Pons (tissue), 1 donor: ENCODE measurements around the gene SAMD11.
"Not testable (repeated sequence)": the region's sequence is repeated elsewhere in the genome, so short reads cannot be mapped to it uniquely, and the experiment has no call there.

Experiments
- DNase-seq: peaks from one replicate; pipeline ENCODE4 v3.0.0-alpha.2; 2016; ENCODE audit warnings: low spot score

SAMD11 gene

DNA sequence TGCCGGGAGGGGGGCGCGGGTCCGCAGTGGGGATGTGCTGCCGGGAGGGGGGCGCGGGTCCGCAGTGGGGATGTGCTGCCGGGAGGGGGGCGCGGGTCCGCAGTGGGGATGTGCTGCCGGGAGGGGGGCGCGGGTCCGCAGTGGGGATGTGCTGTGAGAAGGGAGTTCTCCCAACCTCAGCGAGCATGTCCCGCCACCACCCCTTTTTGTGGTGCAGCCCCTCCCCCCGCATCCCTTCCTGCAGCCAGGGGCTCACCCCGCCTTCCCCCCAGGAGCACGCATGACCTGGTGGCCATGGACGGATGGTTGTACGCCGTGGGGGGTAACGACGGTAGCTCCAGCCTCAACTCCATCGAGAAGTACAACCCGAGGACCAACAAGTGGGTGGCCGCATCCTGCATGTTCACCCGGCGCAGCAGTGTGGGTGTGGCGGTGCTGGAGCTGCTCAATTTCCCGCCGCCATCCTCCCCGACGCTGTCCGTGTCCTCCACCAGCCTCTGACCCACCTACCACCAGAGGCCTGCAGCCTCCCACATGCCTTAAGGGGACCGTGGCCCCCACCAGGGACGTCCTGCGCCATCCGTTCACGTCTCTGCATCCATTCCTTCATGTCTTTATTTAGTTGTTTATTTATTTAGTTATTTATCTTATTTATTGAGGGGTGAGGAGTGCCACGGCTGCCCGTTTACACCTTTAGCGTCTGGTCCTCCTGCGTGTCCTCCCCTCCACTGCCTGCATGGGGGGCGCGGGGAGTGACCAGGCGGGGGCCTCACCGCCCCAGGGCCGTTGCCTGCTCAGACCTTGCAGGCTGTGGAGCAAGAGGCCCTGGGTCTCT, 41.2 kb downstream of the SAMD11 start:
- DNase-seq = no peak

- DNase-seq = no peak
These were observed 41.9 kb downstream of the SAMD11 start for GRCh38 chr1:965526-966134.

DNA sequence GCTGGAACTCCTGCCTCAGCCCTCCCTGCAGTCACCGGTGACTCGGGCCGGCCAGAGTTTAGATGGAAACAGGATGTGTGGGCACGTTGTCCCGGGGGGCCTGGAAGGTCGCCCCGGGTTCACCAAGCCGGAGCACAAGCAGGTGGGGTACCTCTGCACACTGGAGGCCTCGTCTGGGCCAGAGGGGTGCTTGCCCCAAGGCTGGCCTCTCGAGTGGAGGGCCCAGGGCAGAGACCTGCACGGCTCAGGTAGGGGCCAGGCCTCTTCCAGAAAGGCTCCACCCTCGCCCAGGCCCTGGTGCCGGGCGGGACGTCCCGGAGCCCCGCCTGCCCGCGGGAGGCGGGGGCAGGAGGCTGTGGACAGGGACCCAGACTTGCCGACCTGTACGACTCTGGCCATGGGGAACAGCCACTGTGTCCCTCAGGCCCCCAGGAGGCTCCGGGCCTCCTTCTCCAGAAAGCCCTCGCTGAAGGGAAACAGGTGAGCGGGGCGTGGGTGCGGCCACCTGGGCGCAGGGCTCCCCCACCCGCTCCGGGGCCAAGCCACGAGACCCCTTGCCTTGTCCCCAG, 42.5 kb downstream of the SAMD11 start, which contains the start of gene PLEKHN1:
PLEKHN1 (plus strand) TSS at position 348 of the 569 bp plus-strand sequence; CDS start at position 398, 50 bp downstream.
- no peak for DNase-seq

DNA sequence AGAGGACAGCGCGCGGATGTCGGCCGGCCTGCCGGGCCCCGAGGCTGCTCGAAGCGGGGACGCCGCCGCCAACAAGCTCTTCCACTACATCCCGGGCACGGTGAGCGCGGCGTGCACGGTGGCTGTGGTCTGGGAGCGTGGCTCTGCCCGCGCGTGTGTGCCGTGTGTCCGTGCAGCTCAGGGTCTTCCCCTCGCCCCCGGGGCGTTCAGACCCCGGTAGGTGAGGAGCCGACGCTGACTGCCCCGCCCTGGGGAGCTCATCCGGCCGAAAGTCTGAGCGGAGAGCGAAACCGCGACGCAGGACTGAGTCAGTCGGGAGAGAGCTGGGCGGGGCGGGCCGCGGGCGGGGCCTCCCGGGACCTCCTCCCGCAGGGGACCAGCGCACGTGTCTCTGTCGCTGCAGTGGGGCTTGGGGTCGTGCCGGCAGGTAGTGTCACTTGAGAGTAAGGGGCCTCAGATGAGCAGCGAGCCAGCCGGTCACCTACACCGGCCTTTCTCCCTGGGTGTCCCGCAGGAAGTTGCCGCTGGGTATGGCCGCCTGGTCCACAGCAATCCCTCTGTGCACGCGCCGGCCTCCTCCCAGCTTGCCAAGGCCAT, 43.1 kb downstream of the SAMD11 start:
- no peak for DNase-seq

DNA sequence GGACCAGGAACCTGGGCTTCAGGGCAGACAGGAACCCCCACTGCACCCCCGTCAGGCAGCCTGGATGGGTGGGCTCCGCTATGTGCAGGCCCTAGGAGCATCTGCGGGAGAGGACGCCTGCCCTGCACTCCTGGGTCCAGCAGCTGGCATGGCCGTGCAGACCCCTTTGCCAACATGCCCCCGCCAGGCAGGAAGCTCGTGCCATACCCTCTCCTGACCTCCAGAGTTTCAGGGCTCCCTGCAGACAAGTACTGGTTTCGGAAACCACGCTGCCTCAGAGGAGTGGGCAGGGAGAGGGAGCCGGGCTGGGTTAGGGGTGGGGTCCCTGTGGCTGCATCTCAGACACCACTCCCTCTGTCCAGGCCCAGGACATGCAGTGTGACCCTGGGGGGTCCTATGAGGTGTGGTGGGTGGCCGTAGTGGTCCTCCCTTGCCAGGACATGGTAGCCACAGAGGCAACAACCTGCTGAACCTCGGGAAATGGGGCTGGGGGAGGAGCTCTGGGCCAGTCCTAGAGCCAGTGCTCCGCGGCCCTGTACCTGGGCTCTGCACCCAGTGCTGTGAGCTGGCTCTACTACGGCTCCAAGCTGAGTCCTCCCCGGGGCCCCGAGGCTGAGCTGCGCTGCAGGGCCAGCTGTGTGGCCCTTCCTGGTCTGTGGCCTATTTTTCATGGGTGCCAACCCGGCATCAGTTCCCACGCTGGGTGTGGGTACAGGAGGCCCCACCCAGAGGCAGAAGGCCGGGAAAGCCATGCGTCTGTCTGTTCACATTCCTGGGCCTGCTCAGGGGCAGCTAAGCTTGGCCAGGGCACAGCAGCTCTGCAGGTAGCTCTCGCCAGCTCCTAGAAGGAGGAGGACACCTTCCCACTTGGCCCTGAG, 44.0 kb downstream of the SAMD11 start:
- DNase-seq = no peak

GRCh38 chr1:969260-969855, 45.6 kb downstream of the SAMD11 start:
- no peak for DNase-seq

GRCh38 chr1:970242-970972, 46.7 kb downstream of the SAMD11 start:
- no peak for DNase-seq

GRCh38 chr1:970973-971730, 47.4 kb downstream of the SAMD11 start:
- no peak for DNase-seq

- DNase-seq = no peak
These were observed 48.2 kb downstream of the SAMD11 start for GRCh38 chr1:971751-972506.

DNA sequence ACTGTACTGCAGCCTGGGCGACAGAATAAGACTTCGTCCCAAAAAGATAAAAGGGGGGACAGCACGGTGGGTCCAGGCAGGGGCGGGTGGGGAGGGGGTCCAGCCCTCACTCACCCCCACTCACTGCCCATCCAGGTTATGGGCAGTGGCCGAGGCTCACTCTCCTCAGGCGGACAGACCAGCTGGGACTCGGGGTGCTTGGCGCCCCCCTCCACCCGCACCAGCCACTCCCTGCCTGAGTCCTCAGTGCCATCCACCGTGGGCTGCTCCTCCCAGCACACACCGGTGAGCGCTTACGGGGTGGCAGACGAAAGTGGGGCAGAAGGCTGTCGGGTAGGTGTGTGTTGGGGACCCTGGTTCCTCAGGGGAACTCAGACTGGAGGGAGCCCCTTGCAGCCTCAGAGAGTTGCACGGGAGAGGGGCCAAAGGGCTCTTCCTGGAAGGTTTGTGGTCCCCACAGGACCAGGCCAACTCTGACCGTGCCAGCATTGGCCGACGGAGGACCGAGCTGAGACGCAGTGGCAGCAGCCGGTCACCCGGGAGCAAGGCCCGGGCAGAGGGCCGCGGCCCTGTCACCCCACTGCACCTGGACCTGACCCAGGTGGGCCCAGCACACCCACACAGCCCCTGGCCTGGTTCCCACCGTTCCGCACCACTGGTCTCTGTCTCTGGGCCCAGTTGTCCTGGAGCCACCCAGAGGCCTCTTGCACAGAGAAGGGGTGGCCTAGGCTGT, 49.2 kb downstream of the SAMD11 start:
- no peak for DNase-seq

DNA sequence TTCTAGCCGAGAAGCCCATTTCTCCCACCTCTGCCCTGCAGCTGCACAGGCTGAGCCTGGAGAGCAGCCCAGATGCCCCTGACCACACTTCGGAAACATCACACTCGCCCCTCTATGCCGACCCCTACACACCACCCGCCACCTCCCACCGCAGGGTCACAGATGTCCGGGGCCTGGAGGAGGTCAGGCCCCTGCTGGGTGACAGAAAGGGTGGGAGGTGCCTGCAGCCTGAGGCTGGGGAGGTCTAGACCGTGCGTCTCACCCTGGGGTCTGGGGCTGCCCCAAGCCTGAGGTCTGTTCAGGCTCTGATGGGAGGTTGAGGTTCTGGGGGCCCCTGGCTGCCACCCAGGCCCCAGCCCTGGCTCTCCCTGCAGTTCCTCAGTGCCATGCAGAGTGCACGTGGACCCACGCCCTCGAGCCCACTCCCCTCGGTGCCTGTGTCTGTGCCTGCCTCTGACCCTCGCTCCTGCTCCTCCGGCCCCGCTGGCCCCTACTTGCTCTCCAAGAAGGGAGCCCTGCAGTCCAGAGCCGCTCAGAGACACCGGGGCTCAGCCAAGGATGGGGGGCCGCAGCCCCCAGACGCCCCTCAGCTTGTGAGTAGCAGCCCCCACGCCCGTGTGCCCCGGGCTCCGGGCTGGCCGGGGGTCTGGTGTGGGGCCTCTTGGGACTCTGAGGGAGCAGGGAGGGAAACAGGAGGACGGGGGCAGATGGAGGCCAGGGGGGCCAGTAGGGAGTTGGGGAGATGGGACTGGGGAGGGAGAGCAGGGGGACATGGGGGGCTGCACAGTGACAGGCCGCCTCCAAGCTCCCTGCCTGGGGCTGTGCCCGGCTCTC, 50.0 kb downstream of the SAMD11 start:
- no peak for DNase-seq

- DNase-seq = no peak
These were observed 50.5 kb downstream of the SAMD11 start for GRCh38 chr1:974293-974640.

- no peak for DNase-seq
These were observed 51.1 kb downstream of the SAMD11 start for GRCh38 chr1:974687-975328.

- no peak for DNase-seq
These were observed 51.6 kb downstream of the SAMD11 start for GRCh38 chr1:975365-975764.

DNA sequence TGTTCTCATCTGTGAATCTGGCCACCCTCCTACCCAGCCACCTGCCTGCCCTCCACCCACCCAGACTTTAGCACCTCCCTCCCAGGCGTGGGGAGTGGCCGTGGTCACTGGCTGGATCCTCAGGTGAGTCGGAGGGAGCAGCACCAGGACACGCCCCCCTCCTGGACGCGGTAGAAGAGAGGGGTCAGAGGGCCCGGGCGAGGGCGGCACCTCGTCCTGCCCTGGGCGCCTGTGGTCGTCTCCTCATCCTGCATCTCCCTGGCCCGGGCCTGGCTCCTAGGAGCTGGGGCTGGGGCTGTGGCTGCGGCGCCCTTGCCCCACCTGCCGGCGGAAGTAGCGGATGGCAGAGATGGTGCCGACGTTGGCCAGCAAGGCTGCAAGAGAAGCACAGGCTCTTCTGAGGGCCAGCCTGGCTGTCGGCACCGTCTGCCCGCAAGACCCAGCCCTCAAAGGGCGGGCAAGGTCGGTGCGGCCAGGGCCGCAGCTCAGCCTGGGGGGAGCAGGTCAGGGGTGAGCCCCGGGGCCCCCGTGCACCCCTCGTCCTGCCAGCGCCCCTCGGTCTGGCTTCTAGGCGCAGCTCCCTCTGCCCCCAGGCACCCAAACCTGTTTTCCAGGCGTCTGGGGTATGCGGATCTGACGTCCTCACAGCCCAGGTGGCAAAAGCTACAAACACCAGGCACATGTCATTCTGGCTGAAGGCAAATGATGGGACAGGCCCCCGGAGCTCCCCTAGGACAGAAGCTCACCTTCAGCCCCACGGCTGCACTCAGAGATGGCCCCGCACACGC, 52.4 kb downstream of the SAMD11 start:
- DNase-seq = no peak

GRCh38 chr1:976791-977190, 53.1 kb downstream of the SAMD11 start:
- not testable (repeated sequence) for DNase-seq
